Measurements from ENCODE around the gene SLC35G2. TPM values are rescaled to one million over a fixed set of nuclear protein-coding genes. Genes with fewer than 3 reads are reported as not detected.

The SLC35G2 gene
- total and polyA plus RNA-seq, 2 of the 4 experiments (the other 2 are of a cell fraction), result 6.6 to 7.0 TPM

GRCh38 chr3:136789976-136790375 is 28.9 kb upstream of the SLC35G2 start:
- H3K27me3 ChIP-seq (ENCODE audit: control insufficient read depth, insufficient read depth, low read length), result no peaks in the 10 kb centered on the region
- peaks cover 2% of the 10 kb centered on the region; the same call in 1 of the 2 replicates for H3K9me3 ChIP-seq (ENCODE audit: control insufficient read depth, insufficient read depth, low read length)
- no peak overlapping the region for H2AK9ac ChIP-seq (replicated peaks; ENCODE audit: low read depth, low read length, poor library complexity)
- DNase-seq (no peak), ATAC-seq (ENCODE audit: low read depth) (no peak)
- 0 out of 2 replicates have a peak overlapping the region, but pooled peaks have one; percentile 4 for H3K4ac ChIP-seq (ENCODE audit: low read depth, low read length)
- ChIA-PET CTCF (interaction anchor here (1.8 kb wide), 1 partner anchor 13 kb away, joined by 4 read pairs; no protein-coding TSS in a partner anchor), POLR2A (ENCODE audit: unreplicated experiment) (no interaction called here)
- no peak overlapping the region for H3K4me2 ChIP-seq (ENCODE audit: low read depth, low read length)
- H3K18ac ChIP-seq (ENCODE audit: low read depth, low read length), result peak overlapping the region; percentile 49; the same call in 1 of the 2 replicates
- H3K9ac ChIP-seq (ENCODE audit: low read depth, low read length), result no peak overlapping the region
- H3K56ac ChIP-seq (ENCODE audit: extremely low read depth, insufficient read depth, low read length), result no peak overlapping the region
- H3K36me3 ChIP-seq (ENCODE audit: control insufficient read depth, insufficient read depth, low read length), result no peaks in the 10 kb centered on the region
- BruUV-seq (replicated peaks), result no TSS peak
- H3K4me1 ChIP-seq (ENCODE audit: control insufficient read depth, insufficient read depth, low read length), result peaks cover 15% of the 10 kb centered on the region
- H2BK15ac ChIP-seq (ENCODE audit: low read depth, low read length), result peak overlapping the region; percentile 54; the same call in 1 of the 3 replicates
- H2AFZ ChIP-seq (replicated peaks; ENCODE audit: low read length, poor library complexity), result peak overlapping the region; percentile 45
- intact Hi-C loops (cut with micrococcal nuclease) (no loop called here), in situ Hi-C loops (cut with MboI; ENCODE audit: low sequenced_read_pairs) (no loop called here), dilution Hi-C loops (cut with HindIII; ENCODE audit: low sequenced_read_pairs, unreplicated experiment) (no loop called here)
- H4K91ac ChIP-seq (ENCODE audit: insufficient read depth, low read depth, low read length), result peak overlapping the region; percentile 44; the same call in 1 of the 2 replicates
- no peak overlapping the region for H4K5ac ChIP-seq (ENCODE audit: low read depth, low read length)
- H2AK5ac ChIP-seq (ENCODE audit: low read depth, low read length), result peak overlapping the region; percentile 69; the same call in 1 of the 2 replicates
- H3K23ac ChIP-seq (ENCODE audit: low read depth, low read length), result 0 out of 2 replicates have a peak overlapping the region, but pooled peaks have one; percentile 23
- H3K27ac ChIP-seq (ENCODE audit: insufficient read depth, low read length), result no peak overlapping the region
- H2BK20ac ChIP-seq (ENCODE audit: low read depth, low read length), result peak overlapping the region; percentile 26; the same call in 1 of the 2 replicates
- TF ChIP-seq, protein P1, sequence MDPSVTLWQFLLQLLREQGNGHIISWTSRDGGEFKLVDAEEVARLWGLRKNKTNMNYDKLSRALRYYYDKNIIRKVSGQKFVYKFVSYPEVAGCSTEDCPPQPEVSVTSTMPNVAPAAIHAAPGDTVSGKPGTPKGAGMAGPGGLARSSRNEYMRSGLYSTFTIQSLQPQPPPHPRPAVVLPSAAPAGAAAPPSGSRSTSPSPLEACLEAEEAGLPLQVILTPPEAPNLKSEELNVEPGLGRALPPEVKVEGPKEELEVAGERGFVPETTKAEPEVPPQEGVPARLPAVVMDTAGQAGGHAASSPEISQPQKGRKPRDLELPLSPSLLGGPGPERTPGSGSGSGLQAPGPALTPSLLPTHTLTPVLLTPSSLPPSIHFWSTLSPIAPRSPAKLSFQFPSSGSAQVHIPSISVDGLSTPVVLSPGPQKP (IDR thresholded peaks at IDR 0.05; ENCODE audit: borderline replicate concordance, low read depth, low read length), result no peak
- TF ChIP-seq RFX5 (IDR thresholded peaks at IDR 0.05; ENCODE audit: low read depth, low read length), result no peak
- no peak for TF ChIP-seq RCOR1 (IDR thresholded peaks at IDR 0.05; ENCODE audit: insufficient replicate concordance, low read length)
- no peak for TF ChIP-seq SMC3 (IDR thresholded peaks at IDR 0.05; ENCODE audit: low read depth, low read length)
- TF ChIP-seq, protein P2, sequence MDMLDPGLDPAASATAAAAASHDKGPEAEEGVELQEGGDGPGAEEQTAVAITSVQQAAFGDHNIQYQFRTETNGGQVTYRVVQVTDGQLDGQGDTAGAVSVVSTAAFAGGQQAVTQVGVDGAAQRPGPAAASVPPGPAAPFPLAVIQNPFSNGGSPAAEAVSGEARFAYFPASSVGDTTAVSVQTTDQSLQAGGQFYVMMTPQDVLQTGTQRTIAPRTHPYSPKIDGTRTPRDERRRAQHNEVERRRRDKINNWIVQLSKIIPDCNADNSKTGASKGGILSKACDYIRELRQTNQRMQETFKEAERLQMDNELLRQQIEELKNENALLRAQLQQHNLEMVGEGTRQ (IDR thresholded peaks at IDR 0.05; ENCODE audit: low read depth, low read length), result no peak
- TF ChIP-seq CEBPB (IDR thresholded peaks at IDR 0.05; ENCODE audit: low read depth, low read length), result no peak
- no peak for TF ChIP-seq MAFK (IDR thresholded peaks at IDR 0.05; ENCODE audit: low read depth, low read length)
- TF ChIP-seq NFE2L2 (IDR thresholded peaks at IDR 0.05; ENCODE audit: low read depth, low read length), result no peak
- TF ChIP-seq FOS (IDR thresholded peaks at IDR 0.05; ENCODE audit: low read depth, low read length), result no peak
- TF ChIP-seq BHLHE40 (IDR thresholded peaks at IDR 0.05; ENCODE audit: low read depth, low read length), result no peak
- no peak for TF ChIP-seq CHD1 (IDR thresholded peaks at IDR 0.05; ENCODE audit: low read depth, low read length)
- no peak for TF ChIP-seq RAD21 (IDR thresholded peaks at IDR 0.05; ENCODE audit: low read length)
- no peak for TF ChIP-seq CTCF (conservative IDR thresholded peaks at IDR 0.05; ENCODE audit: low read depth, low read length)
- TF ChIP-seq MAZ (IDR thresholded peaks at IDR 0.05; ENCODE audit: borderline replicate concordance, low read depth, low read length), result no peak
- TF ChIP-seq MXI1 (IDR thresholded peaks at IDR 0.05; ENCODE audit: borderline replicate concordance, low read depth, low read length), result no peak
- no peak for TF ChIP-seq POLR2A (IDR thresholded peaks at IDR 0.05; ENCODE audit: low read depth, low read length)
- H3K14ac ChIP-seq (replicated peaks; ENCODE audit: low read depth, low read length), result peak overlapping the region; percentile 16
- no peak overlapping the region for H2BK5ac ChIP-seq (ENCODE audit: low read depth, low read length, poor library complexity, severe bottlenecking)
- WGBS, 2 experiments (ENCODE audit: extremely low coverage in 2 of 2, insufficient read length in 1 of 2), result no CpG with 5 or more reads among the region's 1 CpG
- H3K4me3 ChIP-seq (ENCODE audit: insufficient read depth, low read depth, low read length), result no peak overlapping the region
- 0 out of 4 replicates have a peak, but pooled peaks cover 0 to 3% of the 10 kb centered on the region in 2 experiments for H3K79me1 ChIP-seq (ENCODE audit: low read depth in 1 of 2, low read length in 2 of 2)
- H4K8ac ChIP-seq (ENCODE audit: low read depth in 2 of 2, low read length in 2 of 2), result peak overlapping the region in 1 of 2 experiments; percentile 8; a peak in 1 of 4 replicates
- peaks cover 13% of the 10 kb centered on the region for H3K9me1 ChIP-seq (ENCODE audit: insufficient read depth, low read length)
- no peaks in the 10 kb centered on the region for H4K20me1 ChIP-seq (ENCODE audit: insufficient read depth, low read length)
- H2BK120ac ChIP-seq (ENCODE audit: low read depth, low read length), result no peak overlapping the region

All from IMR-90 (cell line).